Calu3 (cell line): ENCODE data around the gene IL22RA1. TPM values are rescaled to one million over a fixed set of nuclear protein-coding genes. Genes with fewer than 3 reads are reported as not detected.

Experiments used
- BruUV-seq: library from RNA; stranded (reverse); fragments of 400-500 nt; replicated peaks from 2 replicates; lab custom pipeline; 2021; lab: Mats Ljungman, UMichigan
- CTCF ChIA-PET: fragments of 300-600 bp; sonication (Branson Sonifier 250); formaldehyde crosslinking; loops from one replicate; lab custom pipeline; 2022; ENCODE audit warnings: antibody characterized with exemption; lab: Charles Lee
- DNase-seq: peaks from one replicate; pipeline ENCODE4 v3.0.0; 2022
- H3K27ac Mint-ChIP-seq: one replicate; pipeline ENCODE4 v1.8.0; 2022; ENCODE audit warnings: mixed read lengths; ENCODE audit not compliant: unreplicated experiment
- H3K27me3 Mint-ChIP-seq: one replicate; pipeline ENCODE4 v1.8.0; 2022; ENCODE audit warnings: mixed read lengths; ENCODE audit not compliant: unreplicated experiment
- H3K36me3 Mint-ChIP-seq: one replicate; pipeline ENCODE4 v1.8.0; 2022; ENCODE audit warnings: mild to moderate bottlenecking, moderate library complexity, mixed read lengths; ENCODE audit not compliant: insufficient read depth, unreplicated experiment
- H3K4me1 Mint-ChIP-seq: one replicate; pipeline ENCODE4 v1.8.0; 2022; ENCODE audit warnings: mild to moderate bottlenecking, low read depth, mixed read lengths; ENCODE audit not compliant: unreplicated experiment
- H3K4me3 Mint-ChIP-seq: one replicate; pipeline ENCODE4 v1.8.0; 2022; ENCODE audit warnings: mild to moderate bottlenecking, low read depth, moderate library complexity, mixed read lengths; ENCODE audit not compliant: unreplicated experiment
- H3K9me3 Mint-ChIP-seq: one replicate; pipeline ENCODE4 v1.8.0; 2022; ENCODE audit warnings: low read depth, mixed read lengths; ENCODE audit not compliant: unreplicated experiment
- intact Hi-C: fragments of 100-400 bp; cut with micrococcal nuclease; formaldehyde crosslinking; loops from one replicate; pipeline ENCODE4 v1.10.0; 2022; ENCODE audit not compliant: unreplicated experiment
- total RNA-seq: library from RNA; stranded (reverse); gene quantifications from 2 replicates; pipeline ENCODE4 v1.2.3, GENCODE V29; 2022
- TF ChIP-seq, protein P1 (sequence below): fragments of 200-600 bp; IDR thresholded peaks from one replicate; pipeline ENCODE4 v1.8.0; 2022; ENCODE audit warnings: antibody characterized with exemption; ENCODE audit not compliant: unreplicated experiment

The IL22RA1 gene
- total RNA-seq, 1 experiment from 2014 or later, result 1.3 TPM

DNA sequence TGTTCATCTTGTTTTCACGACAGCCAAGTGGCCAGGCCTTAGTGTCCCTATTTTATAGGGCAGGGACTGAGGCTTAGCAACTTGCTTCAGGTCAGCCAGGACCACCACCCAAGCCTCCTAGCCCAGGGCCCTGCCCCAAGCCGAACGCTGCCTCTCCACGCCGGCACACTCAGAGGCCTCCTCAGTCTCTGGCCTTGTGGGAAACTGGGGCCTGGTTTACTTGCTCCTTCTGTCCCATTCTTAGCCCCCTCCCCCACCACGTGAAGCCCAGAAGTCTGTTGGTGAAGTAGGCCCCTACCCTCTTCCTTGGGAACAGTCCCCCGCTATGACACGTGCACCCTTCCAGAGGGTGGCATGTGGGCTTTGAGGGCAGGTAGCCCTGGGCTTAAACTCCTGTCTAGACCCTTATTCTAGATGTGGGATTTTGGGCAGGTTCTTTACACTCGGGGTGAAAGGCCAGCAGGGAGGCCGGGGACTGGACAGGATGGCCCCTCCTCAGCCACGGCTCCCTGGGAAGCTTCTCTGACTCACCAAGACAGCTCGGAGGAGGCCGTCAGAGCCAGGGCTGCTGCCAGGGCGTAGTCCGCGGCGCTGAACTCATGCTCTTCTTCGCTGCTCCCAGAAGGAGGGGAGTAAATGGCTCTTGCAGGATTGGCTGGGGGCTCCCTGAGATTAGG lies 35.3 kb downstream of the IL22RA1 start:
- Mint-ChIP-seq H3K9me3 (no peaks in the 10 kb centered on the region), H3K27me3 (no peaks in the 10 kb centered on the region), H3K4me1 (peaks cover 16% of the 10 kb centered on the region), H3K4me3 (no peak overlapping the region), H3K36me3 (peaks cover 5% of the 10 kb centered on the region), H3K27ac (no peak overlapping the region)
- no TSS peak for BruUV-seq
- no peak for DNase-seq
- intact Hi-C loops, result no loop called here
- CTCF ChIA-PET, result no interaction called here
- TF ChIP-seq, protein P1, sequence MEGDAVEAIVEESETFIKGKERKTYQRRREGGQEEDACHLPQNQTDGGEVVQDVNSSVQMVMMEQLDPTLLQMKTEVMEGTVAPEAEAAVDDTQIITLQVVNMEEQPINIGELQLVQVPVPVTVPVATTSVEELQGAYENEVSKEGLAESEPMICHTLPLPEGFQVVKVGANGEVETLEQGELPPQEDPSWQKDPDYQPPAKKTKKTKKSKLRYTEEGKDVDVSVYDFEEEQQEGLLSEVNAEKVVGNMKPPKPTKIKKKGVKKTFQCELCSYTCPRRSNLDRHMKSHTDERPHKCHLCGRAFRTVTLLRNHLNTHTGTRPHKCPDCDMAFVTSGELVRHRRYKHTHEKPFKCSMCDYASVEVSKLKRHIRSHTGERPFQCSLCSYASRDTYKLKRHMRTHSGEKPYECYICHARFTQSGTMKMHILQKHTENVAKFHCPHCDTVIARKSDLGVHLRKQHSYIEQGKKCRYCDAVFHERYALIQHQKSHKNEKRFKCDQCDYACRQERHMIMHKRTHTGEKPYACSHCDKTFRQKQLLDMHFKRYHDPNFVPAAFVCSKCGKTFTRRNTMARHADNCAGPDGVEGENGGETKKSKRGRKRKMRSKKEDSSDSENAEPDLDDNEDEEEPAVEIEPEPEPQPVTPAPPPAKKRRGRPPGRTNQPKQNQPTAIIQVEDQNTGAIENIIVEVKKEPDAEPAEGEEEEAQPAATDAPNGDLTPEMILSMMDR, result no peak

DNA sequence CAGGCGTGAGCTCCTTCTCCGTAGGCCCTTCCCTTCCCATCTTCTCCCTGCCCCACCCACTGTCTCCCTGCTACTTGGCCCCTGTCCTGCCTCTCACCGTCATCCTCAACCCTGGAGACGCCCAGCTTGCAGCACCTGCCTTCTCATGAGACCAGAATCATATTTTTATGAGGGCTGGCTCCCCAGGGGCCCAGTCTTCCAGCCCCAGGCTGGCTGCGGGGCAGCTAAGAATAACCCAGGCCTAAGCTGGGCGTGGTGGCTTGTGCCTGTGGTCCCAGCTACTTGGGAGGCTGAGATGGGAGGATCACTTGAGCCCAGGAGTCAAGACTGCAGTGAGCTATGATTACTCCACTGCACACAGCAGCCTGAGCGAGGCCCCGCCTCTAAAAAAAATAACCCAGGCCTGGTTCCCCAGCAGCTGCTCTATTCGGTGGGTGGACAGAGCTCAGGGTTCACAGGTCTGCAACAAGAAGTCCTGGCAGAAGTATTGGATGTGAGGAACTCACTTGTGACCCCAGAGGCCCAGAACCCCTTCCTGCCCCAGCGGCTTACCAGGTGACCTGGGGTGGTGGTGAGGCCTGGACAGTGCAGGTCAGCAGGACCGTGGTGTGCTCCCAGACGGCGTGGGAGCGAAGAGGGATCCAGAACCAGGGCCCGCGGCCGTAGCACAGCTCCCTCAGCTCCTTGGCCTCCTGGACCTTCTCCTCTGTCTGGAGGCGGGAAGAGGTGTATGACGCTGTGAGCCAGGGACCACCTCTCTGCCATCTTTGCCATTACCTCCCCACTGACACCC lies 37.4 kb downstream of the IL22RA1 start:
- CTCF ChIA-PET, result interaction anchor here (0.5 to 1.0 kb wide), 2 partner anchors 45 to 1657 kb away, joined by 3 to 4 read pairs; no protein-coding TSS in a partner anchor
- intact Hi-C loops, result no loop called here
- no TSS peak for BruUV-seq
- no peak for DNase-seq
- H3K27me3 Mint-ChIP-seq, result no peaks in the 10 kb centered on the region
- no peak overlapping the region for H3K4me3 Mint-ChIP-seq
- TF ChIP-seq, protein P1, result no peak
- no peak overlapping the region for H3K27ac Mint-ChIP-seq
- no peaks in the 10 kb centered on the region for H3K9me3 Mint-ChIP-seq
- peaks cover 16% of the 10 kb centered on the region for H3K4me1 Mint-ChIP-seq
- H3K36me3 Mint-ChIP-seq, result no peaks in the 10 kb centered on the region

DNA sequence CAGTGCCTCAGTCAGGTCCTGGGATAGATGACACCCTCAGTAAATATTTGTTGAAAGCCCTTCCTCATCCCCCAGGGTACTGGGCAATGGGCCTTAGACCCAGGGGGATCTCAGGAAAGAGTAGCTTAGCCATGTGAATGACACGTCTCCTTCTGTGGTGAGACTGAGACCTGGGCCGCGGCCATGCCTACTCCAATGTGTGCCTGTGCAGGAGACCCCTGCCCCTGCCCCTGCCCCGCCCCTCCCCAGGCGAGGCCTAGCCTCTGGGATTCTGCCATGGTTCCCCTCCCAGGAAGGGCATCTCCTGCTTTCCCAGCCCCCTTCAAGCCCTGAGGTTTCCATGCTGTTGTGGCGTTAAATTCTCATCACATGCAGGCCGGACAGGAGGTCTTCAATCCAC lies 38.1 kb downstream of the IL22RA1 start:
- no peak overlapping the region for H3K27ac Mint-ChIP-seq
- no peaks in the 10 kb centered on the region for H3K27me3 Mint-ChIP-seq
- DNase-seq, result no peak
- H3K9me3 Mint-ChIP-seq, result no peaks in the 10 kb centered on the region
- no TSS peak for BruUV-seq
- TF ChIP-seq, protein P1, result no peak
- CTCF ChIA-PET, result interaction anchor here (0.5 to 1.0 kb wide), 2 partner anchors 46 to 1657 kb away, joined by 3 to 4 read pairs; no protein-coding TSS in a partner anchor
- H3K36me3 Mint-ChIP-seq, result no peaks in the 10 kb centered on the region
- no peak overlapping the region for H3K4me3 Mint-ChIP-seq
- H3K4me1 Mint-ChIP-seq, result peaks cover 16% of the 10 kb centered on the region
- intact Hi-C loops, result no loop called here

DNA sequence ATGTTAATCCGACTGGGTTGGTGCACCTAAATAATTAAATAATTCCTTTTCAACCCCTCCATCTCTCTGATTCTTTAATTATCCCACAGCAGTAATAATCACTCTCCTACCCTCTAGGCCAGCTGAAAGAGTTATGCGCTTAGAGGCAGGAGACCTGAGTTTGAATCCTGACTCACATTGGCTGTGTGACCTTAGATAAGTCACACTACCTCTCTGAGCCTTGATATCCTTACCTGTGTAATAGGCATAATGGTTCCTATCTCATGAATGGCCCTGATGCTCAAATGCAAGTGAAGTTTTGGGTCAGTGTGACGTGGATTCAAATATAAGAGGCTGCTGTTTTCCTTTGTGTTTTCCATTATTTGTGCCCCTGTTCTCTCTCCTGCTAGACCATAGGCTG lies 39.1 kb downstream of the IL22RA1 start:
- H3K27ac Mint-ChIP-seq, result peak overlapping the region; percentile 28
- H3K4me3 Mint-ChIP-seq, result no peak overlapping the region
- TF ChIP-seq, protein P1, result no peak
- no peaks in the 10 kb centered on the region for H3K9me3 Mint-ChIP-seq
- BruUV-seq, result no TSS peak
- H3K4me1 Mint-ChIP-seq, result peaks cover 19% of the 10 kb centered on the region
- H3K36me3 Mint-ChIP-seq, result no peaks in the 10 kb centered on the region
- CTCF ChIA-PET, result interaction anchor here (0.6 kb wide), 1 partner anchor 279 kb away, joined by 5 read pairs; the partner anchor contains the start of gene HMGCL
- no peak for DNase-seq
- H3K27me3 Mint-ChIP-seq, result no peaks in the 10 kb centered on the region
- intact Hi-C loops, result no loop called here
